ENCODE measurements around the gene RER1.

RER1 gene

GRCh38 chr1:2399890-2400575, 8.4 kb downstream of the RER1 start:
- ATAC-seq (ENCODE audit: low read depth) (no peak), DNase-seq (ENCODE audit: low spot score in 2 of 2) (no peak)
- Mint-ChIP-seq H3K9me3 (no peaks in the 10 kb centered on the region), H3K27me3 (no peaks in the 10 kb centered on the region), H3K4me1 (peaks cover 7% of the 10 kb centered on the region), H3K36me3 (peaks cover 11% of the 10 kb centered on the region), H3K4me3 (no peak overlapping the region), H3K27ac (no peak overlapping the region)

DNA sequence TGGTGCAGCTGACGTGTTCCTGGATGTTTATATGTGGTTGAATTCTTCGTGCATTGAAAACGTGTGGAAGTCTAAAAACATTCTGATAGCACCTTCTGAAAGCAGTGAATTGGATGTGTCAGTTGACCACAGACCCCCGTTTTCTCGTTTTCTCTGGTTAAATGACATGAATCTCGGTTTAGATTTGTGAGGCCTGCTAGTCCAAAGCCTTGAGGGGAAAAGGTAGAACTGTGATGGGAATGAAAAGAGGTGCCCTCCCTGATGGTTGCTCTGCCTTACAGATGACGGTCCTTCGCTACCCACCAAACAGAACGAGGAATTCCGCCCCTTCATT, 8.9 kb downstream of the RER1 start:
- ATAC-seq (ENCODE audit: low read depth): no peak
- Mint-ChIP-seq H3K36me3 (peaks cover 11% of the 10 kb centered on the region), H3K9me3 (no peaks in the 10 kb centered on the region), H3K27ac (no peak overlapping the region), H3K4me1 (peaks cover 5% of the 10 kb centered on the region), H3K4me3 (no peak overlapping the region), H3K27me3 (no peaks in the 10 kb centered on the region)
- DNase-seq (ENCODE audit: low spot score in 2 of 2): no peak

- Mint-ChIP-seq H3K9me3 (no peaks in the 10 kb centered on the region), H3K36me3 (peaks cover 11% of the 10 kb centered on the region), H3K4me1 (peaks cover 5% of the 10 kb centered on the region), H3K27ac (no peak overlapping the region), H3K27me3 (no peaks in the 10 kb centered on the region), H3K4me3 (no peak overlapping the region)
- DNase-seq (ENCODE audit: low spot score in 2 of 2): no peak
- ATAC-seq (ENCODE audit: low read depth): no peak
Observed at GRCh38 chr1:2400950-2401649, 9.5 kb downstream of the RER1 start.

GRCh38 chr1:2402420-2402819, 10.8 kb downstream of the RER1 start:
- H3K36me3 Mint-ChIP-seq: peaks cover 12% of the 10 kb centered on the region
- no peak for ATAC-seq (ENCODE audit: low read depth)
- H3K27ac Mint-ChIP-seq: no peak overlapping the region

DNA sequence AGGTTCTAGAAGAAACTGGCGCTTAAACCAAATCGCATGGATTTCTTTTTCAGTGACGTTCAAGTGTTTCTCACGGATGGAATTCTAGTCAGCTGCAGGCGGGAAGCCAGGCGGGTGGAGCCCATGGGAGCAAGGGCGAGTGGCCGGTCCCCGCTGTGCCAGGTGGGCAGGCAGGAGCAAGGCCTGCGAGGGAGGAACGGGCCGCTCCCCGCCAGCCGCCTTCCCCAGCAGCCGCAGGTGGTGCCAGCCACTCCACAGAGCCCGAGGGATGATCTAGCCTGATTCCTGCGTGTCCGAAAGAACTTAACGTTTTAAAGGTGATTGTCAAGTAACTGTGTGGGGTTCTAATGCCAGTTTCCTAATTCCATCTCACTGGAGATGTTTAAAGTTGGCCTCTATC, 11.6 kb downstream of the RER1 start:
- Mint-ChIP-seq H3K27me3 (no peaks in the 10 kb centered on the region), H3K9me3 (no peaks in the 10 kb centered on the region), H3K4me3 (no peak overlapping the region), H3K27ac (no peak overlapping the region), H3K4me1 (peaks cover 3% of the 10 kb centered on the region), H3K36me3 (peaks cover 15% of the 10 kb centered on the region)
- no peak for DNase-seq (ENCODE audit: low spot score in 2 of 2)
- ATAC-seq (ENCODE audit: low read depth): no peak

More at GRCh38 chr1:2402420-2402819, 10.8 kb downstream of the RER1 start:
- H3K4me1 Mint-ChIP-seq: peaks cover 3% of the 10 kb centered on the region
- H3K9me3 Mint-ChIP-seq: no peaks in the 10 kb centered on the region
- DNase-seq (ENCODE audit: low spot score in 2 of 2): no peak
- H3K4me3 Mint-ChIP-seq: no peak overlapping the region
- H3K27me3 Mint-ChIP-seq: no peaks in the 10 kb centered on the region

- no peak for ATAC-seq (ENCODE audit: low read depth)
- peaks cover 17% of the 10 kb centered on the region for H3K36me3 Mint-ChIP-seq
- H3K4me1 Mint-ChIP-seq: peaks cover 4% of the 10 kb centered on the region
- H3K9me3 Mint-ChIP-seq: no peaks in the 10 kb centered on the region
- DNase-seq (ENCODE audit: low spot score in 2 of 2): no peak
- no peak overlapping the region for H3K27ac Mint-ChIP-seq
- no peaks in the 10 kb centered on the region for H3K27me3 Mint-ChIP-seq
- no peak overlapping the region for H3K4me3 Mint-ChIP-seq
Observed at GRCh38 chr1:2404142-2404889, 12.7 kb downstream of the RER1 start.

GRCh38 chr1:2404890-2405511, 13.4 kb downstream of the RER1 start:
- Mint-ChIP-seq H3K4me3 (no peak overlapping the region), H3K27ac (no peak overlapping the region), H3K36me3 (peaks cover 20% of the 10 kb centered on the region), H3K4me1 (peaks cover 5% of the 10 kb centered on the region), H3K27me3 (no peaks in the 10 kb centered on the region), H3K9me3 (no peaks in the 10 kb centered on the region)
- DNase-seq (ENCODE audit: low spot score in 2 of 2): no peak
- ATAC-seq (ENCODE audit: low read depth): no peak

DNA sequence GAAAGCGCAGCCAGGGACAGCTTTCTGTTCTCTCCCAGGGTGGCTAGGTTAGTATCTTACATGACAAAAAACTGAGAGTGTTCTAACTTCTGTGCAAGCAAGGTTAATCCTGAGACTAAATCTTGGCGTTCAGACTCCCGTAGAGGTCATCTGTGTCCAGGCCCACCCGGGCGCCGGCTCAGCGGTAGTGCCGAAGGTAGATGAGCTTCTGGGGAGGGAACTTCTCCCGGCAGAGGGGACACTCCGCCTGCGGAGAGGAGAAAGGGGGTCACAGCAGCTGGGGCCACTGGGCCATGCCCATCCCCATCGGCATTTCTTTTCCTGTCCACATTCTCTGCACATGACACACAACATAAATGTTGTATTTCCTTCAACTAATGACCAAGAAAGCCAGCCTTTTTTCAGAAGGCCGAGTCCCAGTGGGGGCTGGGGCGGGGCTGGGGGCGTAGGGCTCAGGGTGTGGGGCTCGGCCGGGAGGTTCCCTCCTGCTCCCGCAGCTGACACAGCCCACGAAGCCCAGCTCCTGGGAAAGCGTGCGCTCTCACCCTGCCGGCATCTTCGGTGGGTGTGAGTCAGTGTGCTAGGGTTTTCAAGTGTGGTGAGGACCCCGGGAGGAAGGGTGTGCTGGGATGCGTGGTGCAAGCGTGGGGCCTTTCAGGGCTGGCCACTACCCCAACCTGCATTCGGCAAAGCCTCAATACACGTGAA, 14.1 kb downstream of the RER1 start:
- no peak overlapping the region for H3K27ac Mint-ChIP-seq
- H3K9me3 Mint-ChIP-seq: no peaks in the 10 kb centered on the region
- DNase-seq (ENCODE audit: low spot score in 2 of 2) (no peak), ATAC-seq (ENCODE audit: low read depth) (no peak)
- peaks cover 6% of the 10 kb centered on the region for H3K4me1 Mint-ChIP-seq
- no peaks in the 10 kb centered on the region for H3K27me3 Mint-ChIP-seq
- peaks cover 17% of the 10 kb centered on the region for H3K36me3 Mint-ChIP-seq
- H3K4me3 Mint-ChIP-seq: no peak overlapping the region

- Mint-ChIP-seq H3K9me3 (no peaks in the 10 kb centered on the region), H3K27ac (no peak overlapping the region), H3K4me3 (no peak overlapping the region), H3K36me3 (peaks cover 14% of the 10 kb centered on the region), H3K4me1 (peaks cover 8% of the 10 kb centered on the region), H3K27me3 (no peaks in the 10 kb centered on the region)
- no peak for DNase-seq (ENCODE audit: low spot score in 2 of 2)
- ATAC-seq (ENCODE audit: low read depth): no peak
Observed at GRCh38 chr1:2406451-2407041, 14.9 kb downstream of the RER1 start.

DNA sequence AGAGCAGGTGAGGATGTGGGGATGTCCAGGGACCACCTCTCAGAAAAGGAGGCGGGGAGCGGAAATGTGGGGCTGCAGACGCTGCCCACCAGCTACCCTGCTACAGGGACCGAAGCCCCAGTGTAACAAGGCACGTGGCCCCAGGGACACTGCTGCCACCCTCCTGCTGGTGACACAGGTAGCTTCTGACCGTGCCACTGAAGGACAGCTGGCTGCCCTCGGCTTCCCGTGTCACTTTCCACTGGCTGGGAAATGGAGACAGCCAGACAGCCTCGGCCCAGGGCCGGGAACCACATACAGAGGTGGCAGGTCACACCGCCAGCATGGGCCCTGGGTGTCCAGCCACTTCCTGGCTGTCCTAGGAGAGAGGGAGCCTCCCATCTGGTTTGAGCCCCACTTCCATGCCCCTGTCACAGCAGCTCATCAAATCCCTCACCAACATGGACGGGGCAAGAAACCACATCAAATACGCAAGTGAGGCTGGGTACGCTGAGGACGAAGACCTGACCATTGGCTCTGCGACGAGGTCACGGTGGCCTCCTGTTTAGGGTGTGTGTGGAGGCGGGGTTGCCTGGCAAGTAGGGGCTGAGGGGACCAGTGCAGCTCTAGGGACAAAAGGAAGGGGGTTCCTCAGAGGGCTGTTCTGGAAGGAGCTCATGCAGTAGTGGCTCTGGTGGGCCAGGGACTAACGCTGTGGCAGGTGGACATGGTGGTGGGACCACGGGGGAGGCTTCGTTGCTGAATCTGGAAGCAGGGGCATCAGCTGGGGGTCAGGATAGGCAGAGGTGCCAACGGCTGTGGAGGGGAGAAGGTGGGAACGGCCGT, 15.7 kb downstream of the RER1 start:
- DNase-seq (ENCODE audit: low spot score in 2 of 2) (no peak), ATAC-seq (ENCODE audit: low read depth) (no peak)
- Mint-ChIP-seq H3K27me3 (no peaks in the 10 kb centered on the region), H3K27ac (peak overlapping the region; percentile 47), H3K9me3 (no peaks in the 10 kb centered on the region), H3K4me3 (no peak overlapping the region), H3K4me1 (peaks cover 8% of the 10 kb centered on the region), H3K36me3 (peaks cover 11% of the 10 kb centered on the region)

- no peaks in the 10 kb centered on the region for H3K9me3 Mint-ChIP-seq
- no peak for DNase-seq (ENCODE audit: low spot score in 2 of 2)
- no peak overlapping the region for H3K4me3 Mint-ChIP-seq
- peaks cover 8% of the 10 kb centered on the region for H3K4me1 Mint-ChIP-seq
- H3K27ac Mint-ChIP-seq: peak overlapping the region; percentile 47
- no peak for ATAC-seq (ENCODE audit: low read depth)
- H3K27me3 Mint-ChIP-seq: no peaks in the 10 kb centered on the region
- peaks cover 10% of the 10 kb centered on the region for H3K36me3 Mint-ChIP-seq
Observed at GRCh38 chr1:2407991-2408275, 16.3 kb downstream of the RER1 start.

DNA sequence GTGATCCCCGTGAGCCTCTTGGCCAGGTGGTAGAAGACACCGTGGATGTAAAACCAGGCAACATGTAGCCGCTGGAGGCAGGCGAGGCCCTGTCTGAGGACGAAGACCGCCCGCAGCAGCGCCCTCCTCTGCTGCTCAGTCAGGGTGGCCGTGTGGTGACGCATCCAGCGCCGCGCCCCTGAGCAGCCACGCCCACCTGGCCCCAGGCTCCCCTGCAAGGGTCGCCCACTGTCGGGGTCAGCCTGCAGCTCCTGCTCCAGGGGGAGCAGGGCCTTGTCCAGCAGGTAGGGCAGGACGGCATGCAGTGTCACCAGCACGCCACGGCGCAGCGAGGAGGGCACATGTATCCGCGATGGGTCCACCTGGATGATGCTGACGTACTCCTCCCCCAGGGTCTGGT, 16.8 kb downstream of the RER1 start:
- ATAC-seq (ENCODE audit: low read depth) (no peak), DNase-seq (ENCODE audit: low spot score in 2 of 2) (no peak)
- Mint-ChIP-seq H3K9me3 (no peaks in the 10 kb centered on the region), H3K27me3 (no peaks in the 10 kb centered on the region), H3K4me3 (no peak overlapping the region), H3K4me1 (peaks cover 8% of the 10 kb centered on the region), H3K27ac (no peak overlapping the region), H3K36me3 (peaks cover 9% of the 10 kb centered on the region)

GRCh38 chr1:2408859-2409276, 17.2 kb downstream of the RER1 start:
- H3K9me3 Mint-ChIP-seq: no peaks in the 10 kb centered on the region
- DNase-seq (ENCODE audit: low spot score in 2 of 2) (no peak), ATAC-seq (ENCODE audit: low read depth) (no peak)
- no peak overlapping the region for H3K27ac Mint-ChIP-seq
- H3K27me3 Mint-ChIP-seq: no peaks in the 10 kb centered on the region
- no peak overlapping the region for H3K4me3 Mint-ChIP-seq
- H3K36me3 Mint-ChIP-seq: peaks cover 9% of the 10 kb centered on the region
- H3K4me1 Mint-ChIP-seq: peaks cover 10% of the 10 kb centered on the region

Measured in memory B cell (primary cell).